UCSD-AML1 (cell line): Measurements from ENCODE around the gene NELL2.

ENCODE experiments used
- DNase-seq: peaks from one replicate; lab custom pipeline; 2025; ENCODE audit not compliant: unreplicated experiment; lab: John Stamatoyannopoulos, UW

NELL2 gene

GRCh38 chr12:44490181-44490580 is 385.9 kb downstream of the NELL2 start:
- DNase-seq: no peak

- DNase-seq: no peak
Measured at GRCh38 chr12:44488180-44488579, 387.9 kb downstream of the NELL2 start.

- no peak for DNase-seq
Measured at GRCh38 chr12:44484862-44485261, 391.3 kb downstream of the NELL2 start.

GRCh38 chr12:44477331-44477980 is 398.7 kb downstream of the NELL2 start:
- no peak for DNase-seq

GRCh38 chr12:44476683-44477082 is 399.4 kb downstream of the NELL2 start:
- no peak for DNase-seq

- no peak for DNase-seq
Measured at GRCh38 chr12:44465139-44465538, 411.0 kb downstream of the NELL2 start.

GRCh38 chr12:44464180-44464579 is 411.9 kb downstream of the NELL2 start:
- no peak for DNase-seq

GRCh38 chr12:44462729-44463128 is 413.4 kb downstream of the NELL2 start:
- no peak for DNase-seq

- DNase-seq: no peak
Measured at GRCh38 chr12:44460261-44460660, 415.9 kb downstream of the NELL2 start.

GRCh38 chr12:44459569-44459968 is 416.5 kb downstream of the NELL2 start:
- no peak for DNase-seq
